Right atrium auricular region (tissue), 2 donors: ENCODE data around the gene CYP2S1. TPM values are rescaled to one million over a fixed set of nuclear protein-coding genes. Genes with fewer than 3 reads are reported as not detected.
"Not testable (repeated sequence)": the region's sequence is repeated elsewhere in the genome, so short reads cannot be mapped to it uniquely, and the experiment has no call there.

ENCODE experiments used
- DNase-seq: peaks from one replicate; pipeline ENCODE4 v3.0.0-alpha.2; 2019; ENCODE audit warnings: low spot score
- H3K27ac ChIP-seq, 2 donors: fragments of 200-600 bp; sonication (generic); 1 replicate in 1 of 2; 2 replicates in 1 of 2; pipeline ENCODE4 v1.5.1; 2016 to 2019
- H3K27me3 ChIP-seq, 2 donors: fragments of 200-600 bp; sonication (generic); one replicate each; pipeline versions ENCODE4 v1.5.1 to v1.6.0; 2017 to 2019
- H3K36me3 ChIP-seq: fragments of 200-600 bp; sonication (generic); one replicate; pipeline ENCODE4 v1.5.1; 2016
- H3K4me1 ChIP-seq, 2 donors: fragments of 200-600 bp; sonication (generic); one replicate each; pipeline versions ENCODE4 v1.5.1 to v1.6.0; 2017 to 2019
- H3K4me3 ChIP-seq, 2 donors: fragments of 200-600 bp; sonication (generic); 1 replicate in 1 of 2; 2 replicates in 1 of 2; pipeline ENCODE4 v1.5.1; 2017 to 2019; ENCODE audit warnings: mild to moderate bottlenecking in 1 of 2, moderate library complexity in 1 of 2
- H3K9me3 ChIP-seq, 2 donors: fragments of 200-600 bp; sonication (generic); one replicate each; pipeline ENCODE4 v1.5.1; 2019
- total RNA-seq, 2 donors: library from RNA; depleted of rRNA; stranded (reverse); fragments of >200 nt; gene quantifications; one replicate each; pipeline ENCODE4 v1.1.0, GENCODE V29; 2016
- TF ChIP-seq, protein P1 (sequence below), 2 donors: fragments of 200-600 bp; sonication (generic); IDR thresholded peaks; one replicate each; pipeline ENCODE4 v1.5.1; 2019; ENCODE audit warnings: antibody characterized with exemption in 2 of 2

Gene CYP2S1
- total RNA-seq, 2 donors from 2014 or later, result 0.59 to 1.6 TPM

DNA sequence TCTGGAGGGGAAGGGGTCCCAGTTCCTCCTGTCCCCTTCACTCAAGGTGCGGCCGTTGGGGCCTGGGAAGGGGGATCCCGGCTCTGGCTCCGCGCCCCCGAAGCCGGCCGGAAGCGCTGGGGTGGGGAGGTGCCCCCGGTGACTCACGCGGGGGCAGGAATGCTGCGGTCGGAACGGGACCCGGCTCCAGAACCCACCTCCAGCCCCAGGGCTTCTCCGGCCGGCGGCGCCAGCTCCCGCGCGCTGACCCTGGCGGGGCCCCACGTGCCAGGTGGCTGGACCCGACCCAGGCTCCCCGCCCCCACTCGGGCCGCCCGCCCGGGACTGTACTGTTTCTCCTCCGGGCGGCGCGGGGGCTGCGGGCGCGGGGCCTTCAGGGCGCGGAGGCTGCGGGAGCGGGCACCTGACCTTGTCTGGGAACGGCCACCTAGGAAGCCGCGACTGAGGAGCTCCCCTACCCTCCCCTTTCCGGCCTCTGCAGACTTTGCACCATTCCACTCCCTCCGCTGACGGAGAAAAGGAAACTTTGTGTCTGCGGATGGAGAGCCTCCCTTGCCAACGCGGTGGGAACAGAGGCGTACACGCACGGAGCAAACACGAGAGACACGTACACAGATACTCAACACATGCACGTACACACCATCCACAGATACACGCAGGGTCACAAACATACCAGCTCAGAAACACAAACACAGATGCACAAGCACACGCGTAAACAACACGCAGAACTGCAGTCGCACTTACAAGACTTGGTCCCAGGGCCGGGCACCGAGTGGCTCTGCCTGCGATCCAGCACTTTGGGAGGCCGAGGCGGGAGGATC, 33.2 kb downstream of the CYP2S1 start:
- Histone ChIP-seq H3K27me3 (no peaks in the 10 kb centered on the region), H3K9me3 (no peaks in the 10 kb centered on the region), H3K36me3 (peaks cover 10% of the 10 kb centered on the region), H3K4me3 (peak overlapping the region; percentile 34 to 56), H3K4me1 (peaks cover 0 to 37% of the 10 kb centered on the region in 2 donors), H3K27ac (peak overlapping the region; percentile 90 to 92)
- TF ChIP-seq, protein P1, sequence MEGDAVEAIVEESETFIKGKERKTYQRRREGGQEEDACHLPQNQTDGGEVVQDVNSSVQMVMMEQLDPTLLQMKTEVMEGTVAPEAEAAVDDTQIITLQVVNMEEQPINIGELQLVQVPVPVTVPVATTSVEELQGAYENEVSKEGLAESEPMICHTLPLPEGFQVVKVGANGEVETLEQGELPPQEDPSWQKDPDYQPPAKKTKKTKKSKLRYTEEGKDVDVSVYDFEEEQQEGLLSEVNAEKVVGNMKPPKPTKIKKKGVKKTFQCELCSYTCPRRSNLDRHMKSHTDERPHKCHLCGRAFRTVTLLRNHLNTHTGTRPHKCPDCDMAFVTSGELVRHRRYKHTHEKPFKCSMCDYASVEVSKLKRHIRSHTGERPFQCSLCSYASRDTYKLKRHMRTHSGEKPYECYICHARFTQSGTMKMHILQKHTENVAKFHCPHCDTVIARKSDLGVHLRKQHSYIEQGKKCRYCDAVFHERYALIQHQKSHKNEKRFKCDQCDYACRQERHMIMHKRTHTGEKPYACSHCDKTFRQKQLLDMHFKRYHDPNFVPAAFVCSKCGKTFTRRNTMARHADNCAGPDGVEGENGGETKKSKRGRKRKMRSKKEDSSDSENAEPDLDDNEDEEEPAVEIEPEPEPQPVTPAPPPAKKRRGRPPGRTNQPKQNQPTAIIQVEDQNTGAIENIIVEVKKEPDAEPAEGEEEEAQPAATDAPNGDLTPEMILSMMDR (IDR thresholded peaks at IDR 0.05), result peak in 1 of 2 donors; percentile 27
- DNase-seq, result peak; percentile 80

- H3K4me1 ChIP-seq, result peaks cover 0 to 37% of the 10 kb centered on the region in 2 donors
- H3K4me3 ChIP-seq, result peak overlapping the region; percentile 34 to 56
- TF ChIP-seq, protein P1 (IDR thresholded peaks at IDR 0.05), result no peak
- peak overlapping the region; percentile 90 to 92 for H3K27ac ChIP-seq
- no peaks in the 10 kb centered on the region for H3K9me3 ChIP-seq
- H3K27me3 ChIP-seq, result no peaks in the 10 kb centered on the region
- DNase-seq, result no peak
- H3K36me3 ChIP-seq, result peaks cover 5% of the 10 kb centered on the region
Measured at GRCh38 chr19:41226874-41227390, 33.9 kb downstream of the CYP2S1 start.

GRCh38 chr19:41228486-41228885, 35.5 kb downstream of the CYP2S1 start:
- H3K4me1 ChIP-seq, result peaks cover 0 to 28% of the 10 kb centered on the region in 2 donors
- H3K36me3 ChIP-seq, result peaks cover 11% of the 10 kb centered on the region
- no peak overlapping the region for H3K4me3 ChIP-seq
- H3K27me3 ChIP-seq, result no peaks in the 10 kb centered on the region
- DNase-seq, result no peak
- no peaks in the 10 kb centered on the region for H3K9me3 ChIP-seq
- H3K27ac ChIP-seq, result no peak overlapping the region
- TF ChIP-seq, protein P1 (IDR thresholded peaks at IDR 0.05), result no peak

GRCh38 chr19:41229338-41229737, 36.3 kb downstream of the CYP2S1 start:
- not testable (repeated sequence) for H3K27ac ChIP-seq, H3K9me3 ChIP-seq, H3K27me3 ChIP-seq, DNase-seq, H3K4me3 ChIP-seq
- Histone ChIP-seq H3K36me3 (peaks cover 18% of the 10 kb centered on the region), H3K4me1 (peaks cover 0 to 20% of the 10 kb centered on the region in 2 donors)

- DNase-seq, result no peak
- Histone ChIP-seq H3K27ac (no peak overlapping the region), H3K4me1 (peaks cover 0 to 18% of the 10 kb centered on the region in 2 donors), H3K9me3 (no peaks in the 10 kb centered on the region), H3K36me3 (peaks cover 26% of the 10 kb centered on the region), H3K4me3 (no peak overlapping the region), H3K27me3 (no peaks in the 10 kb centered on the region)
- TF ChIP-seq, protein P1 (IDR thresholded peaks at IDR 0.05), result no peak
Measured at GRCh38 chr19:41230067-41230857, 37.2 kb downstream of the CYP2S1 start.

GRCh38 chr19:41232686-41233085, 39.7 kb downstream of the CYP2S1 start:
- no peaks in the 10 kb centered on the region for H3K9me3 ChIP-seq
- no peaks in the 10 kb centered on the region for H3K27me3 ChIP-seq
- DNase-seq, result no peak
- peaks cover 41% of the 10 kb centered on the region for H3K36me3 ChIP-seq
- H3K27ac ChIP-seq, result no peak overlapping the region
- TF ChIP-seq, protein P1 (IDR thresholded peaks at IDR 0.05), result no peak
- H3K4me3 ChIP-seq, result no peak overlapping the region
- no peaks in the 10 kb centered on the region for H3K4me1 ChIP-seq
